H1 (cell line): ENCODE data around the gene CLEC19A. TPM values are rescaled to one million over a fixed set of nuclear protein-coding genes. Genes with fewer than 3 reads are reported as not detected.

ENCODE experiments used
- JUN ChIP-seq: IDR thresholded peaks from 2 replicates; pipeline ENCODE4 v1.6.1; 2011; ENCODE audit warnings: low read depth, mild to moderate bottlenecking, improper control_type of control experiment, low read length
- RBBP5 ChIP-seq: IDR thresholded peaks from 2 replicates; pipeline ENCODE4 v1.7.1; 2012; ENCODE audit warnings: low read depth, mild to moderate bottlenecking, inconsistent platforms, low read length, moderate library complexity, borderline replicate concordance
- polyA plus RNA-seq, 7 experiments: library from polyadenylated mRNA; depleted of rRNA in 3 of 7; stranded (reverse) in 5 of 7; unstranded in 2 of 7; fragments of >200 nt in 5 of 7; fragments of 200-250 nt in 2 of 7; gene quantifications; 1 replicate in 5 of 7; 2 replicates in 1 of 7; 4 replicates in 1 of 7; pipeline versions ENCODE4 v1.2.1 to v1.2.3, GENCODE V29; 2011 to 2013; ENCODE audit warnings: missing spikeins in 2 of 7, mixed read lengths in 2 of 7
- total RNA-seq: library from RNA; stranded (reverse); fragmentation: NEBNext Ultra II Directional; extraction: Animal tissue kit (Norgen Biotek cat#: 25700); gene quantifications from 2 replicates; pipeline ENCODE4 v1.2.1, GENCODE V29; 2021

Gene CLEC19A
- total and polyA plus RNA-seq, 2 of the 8 experiments (the other 6 are each of a cell fraction or from before 2014, with no cell fraction given): 0.35 to 0.88 TPM

- TF ChIP-seq RBBP5 (no peak), JUN (no peak)
Measured at GRCh38 chr16:19285431-19285830, at the start of gene CLEC19A (continued).
